HEK293 (cell line): ENCODE results near the gene CNN2.

Source experiments
- CTCF ChIA-PET: fragments of 350-600 bp; formaldehyde crosslinking; extraction: SDS; loops from one replicate; lab custom pipeline; 2021; ENCODE audit warnings: antibody characterized with exemption; lab: Yijun Ruan, JAX
- POLR2A ChIA-PET: fragments of 300-600 bp; formaldehyde crosslinking; extraction: SDS; loops from one replicate; lab custom pipeline; 2020; ENCODE audit warnings: antibody characterized with exemption, inconsistent platforms; lab: Yijun Ruan, JAX
- H3K27ac ChIP-seq: fragments of 200-500 bp; sonication (Bioruptor generic); 2 replicates; pipeline ENCODE4 v1.5.1; 2014; ENCODE audit warnings: low read depth, low read length, control low read depth, inconsistent platforms; ENCODE audit errors: extremely low read depth
- H3K36me3 ChIP-seq, 2 experiments: fragments of 200-500 bp in 1 of 2; sonication (Bioruptor generic) in 1 of 2; 1 replicate in 1 of 2; 2 replicates in 1 of 2; pipeline ENCODE4 v1.5.1; 2014 to 2017; ENCODE audit warnings: inconsistent platforms in 2 of 2, low read length in 2 of 2; ENCODE audit not compliant: control insufficient read depth in 2 of 2, insufficient read depth in 1 of 2
- H3K4me1 ChIP-seq: fragments of 200-500 bp; sonication (Bioruptor generic); 2 replicates; pipeline ENCODE4 v1.5.1; 2014; ENCODE audit warnings: mild to moderate bottlenecking, low read length, inconsistent platforms; ENCODE audit not compliant: control insufficient read depth, insufficient read depth
- H3K4me3 ChIP-seq: 2 replicates; pipeline ENCODE4 v1.5.1; 2011; ENCODE audit warnings: low read depth, mild to moderate bottlenecking, control low read depth, low read length, moderate library complexity
- H3K9me3 ChIP-seq: fragments of 200-500 bp; sonication (Bioruptor generic); 2 replicates; pipeline ENCODE4 v1.5.1; 2014; ENCODE audit warnings: low read depth, low read length, inconsistent platforms; ENCODE audit not compliant: control insufficient read depth, insufficient read depth
- ATF2 ChIP-seq: fragments of 450-650 bp; formaldehyde crosslinking; IDR thresholded peaks from 2 replicates; pipeline ENCODE4 v1.5.1; 2016; ENCODE audit warnings: missing biosample characterization, missing genetic modification characterization, low read depth
- ELK4 ChIP-seq: IDR thresholded peaks from 2 replicates; pipeline ENCODE4 v1.6.1; 2011; ENCODE audit warnings: mild to moderate bottlenecking, low read depth, low read length, borderline replicate concordance
- KLF17 ChIP-seq: fragments of 450-650 bp; formaldehyde crosslinking; IDR thresholded peaks from 2 replicates; pipeline ENCODE4 v1.5.1; 2016; ENCODE audit warnings: missing biosample characterization, missing genetic modification characterization
- PRDM10 ChIP-seq: fragments of 450-650 bp; formaldehyde crosslinking; IDR thresholded peaks from 2 replicates; pipeline ENCODE4 v1.5.1; 2016; ENCODE audit warnings: missing biosample characterization, missing genetic modification characterization
- REPIN1 ChIP-seq: fragments of 450-650 bp; formaldehyde crosslinking; IDR thresholded peaks from 2 replicates; pipeline ENCODE4 v1.5.1; 2017; ENCODE audit warnings: missing biosample characterization, missing genetic modification characterization, low read depth
- SP3 ChIP-seq: fragments of 450-650 bp; formaldehyde crosslinking; IDR thresholded peaks from 2 replicates; pipeline ENCODE4 v1.5.1; 2016; ENCODE audit warnings: missing biosample characterization, missing genetic modification characterization
- YY1 ChIP-seq: fragments of 450-650 bp; formaldehyde crosslinking; IDR thresholded peaks from 2 replicates; pipeline ENCODE4 v1.5.1; 2018; ENCODE audit warnings: missing biosample characterization, missing genetic modification characterization
- ZBTB26 ChIP-seq: fragments of 450-650 bp; formaldehyde crosslinking; optimal IDR thresholded peaks from 2 replicates; pipeline ENCODE3; 2016; ENCODE audit warnings: missing biosample characterization, mild to moderate bottlenecking, missing genetic modification characterization
- ZBTB44 ChIP-seq: fragments of 450-650 bp; IDR thresholded peaks from 2 replicates; pipeline ENCODE4 v1.5.1; 2018; ENCODE audit warnings: missing biosample characterization, mild to moderate bottlenecking, missing genetic modification characterization
- ZFHX2 ChIP-seq: fragments of 450-650 bp; formaldehyde crosslinking; conservative IDR thresholded peaks from 2 replicates; pipeline ENCODE4 v1.5.1; 2016; ENCODE audit warnings: missing biosample characterization, missing genetic modification characterization
- ZNF157 ChIP-seq: fragments of 450-650 bp; formaldehyde crosslinking; IDR thresholded peaks from 2 replicates; pipeline ENCODE4 v1.5.1; 2016; ENCODE audit warnings: missing biosample characterization, missing genetic modification characterization
- ZNF18 ChIP-seq: fragments of 450-650 bp; formaldehyde crosslinking; IDR thresholded peaks from 2 replicates; pipeline ENCODE4 v1.5.1; 2016; ENCODE audit warnings: missing biosample characterization, missing genetic modification characterization
- ZNF26 ChIP-seq: fragments of 450-650 bp; formaldehyde crosslinking; IDR thresholded peaks from 2 replicates; pipeline ENCODE4 v1.5.1; 2016; ENCODE audit warnings: missing biosample characterization, missing genetic modification characterization
- ZNF398 ChIP-seq: fragments of 450-650 bp; formaldehyde crosslinking; IDR thresholded peaks from 2 replicates; pipeline ENCODE4 v1.5.1; 2017; ENCODE audit warnings: missing biosample characterization, missing genetic modification characterization
- ZNF416 ChIP-seq: fragments of 450-650 bp; formaldehyde crosslinking; IDR thresholded peaks from 2 replicates; pipeline ENCODE4 v1.5.1; 2016; ENCODE audit warnings: missing biosample characterization, missing genetic modification characterization
- ZNF544 ChIP-seq: fragments of 450-650 bp; formaldehyde crosslinking; IDR thresholded peaks from 2 replicates; pipeline ENCODE4 v1.5.0; 2017; ENCODE audit warnings: missing biosample characterization, missing genetic modification characterization
- ZNF623 ChIP-seq: fragments of 450-650 bp; formaldehyde crosslinking; IDR thresholded peaks from 2 replicates; pipeline ENCODE4 v1.5.1; 2016; ENCODE audit warnings: missing biosample characterization, missing genetic modification characterization
- ZNF629 ChIP-seq: fragments of 450-650 bp; formaldehyde crosslinking; IDR thresholded peaks from 2 replicates; pipeline ENCODE4 v1.5.1; 2017; ENCODE audit warnings: missing biosample characterization, missing genetic modification characterization
- ZNF747 ChIP-seq: fragments of 450-650 bp; formaldehyde crosslinking; IDR thresholded peaks from 2 replicates; pipeline ENCODE4 v1.5.1; 2016; ENCODE audit warnings: missing biosample characterization, missing genetic modification characterization
- ZNF830 ChIP-seq: fragments of 450-650 bp; IDR thresholded peaks from 2 replicates; pipeline ENCODE4 v1.5.0; 2018; ENCODE audit warnings: missing biosample characterization, missing genetic modification characterization, low read depth, mild to moderate bottlenecking, moderate library complexity

The CNN2 gene

GRCh38 chr19:996051-996838, 30.2 kb upstream of the CNN2 start:
- peaks cover 7% of the 10 kb centered on the region for H3K4me1 ChIP-seq
- POLR2A ChIA-PET, result interaction anchor here (0.5 to 3.1 kb wide), 5 partner anchors 9 to 947 kb away, joined by 3 to 15 read pairs (median 3); partner anchors contain the start of gene WDR18
- CTCF ChIA-PET, result interaction anchor here (0.6 to 2.0 kb wide), 6 partner anchors 12 to 248 kb away, joined by 3 to 16 read pairs (median 4); partner anchors contain the start of gene WDR18
- H3K4me3 ChIP-seq, result peak overlapping the region; percentile 14
- no peaks in the 10 kb centered on the region for H3K9me3 ChIP-seq
- H3K27ac ChIP-seq, result no peak overlapping the region
- H3K36me3 ChIP-seq, result peaks cover 0 to 27% of the 10 kb centered on the region in 2 experiments; a peak in 1 of 3 replicates
- TF ChIP-seq ZNF416 (no peak; the same call in 1 of the 2 replicates), ATF2 (tag by site-specific recombination) (peak; percentile 100), ZNF18 (tag by site-specific recombination) (peak; percentile 74), ELK4 (no peak), PRDM10 (tag by site-specific recombination) (peak; percentile 75), ZNF544 (tag by site-specific recombination) (no peak), ZNF26 (no peak), ZFHX2 (tag by site-specific recombination) (peak; percentile 84), YY1 (tag by site-specific recombination) (no peak), ZNF623 (peak; percentile 22), ZNF830 (no peak), ZNF157 (no peak), ZBTB26 (tag by site-specific recombination) (peak; percentile 83), ZBTB44 (tag by site-specific recombination) (no peak), SP3 (tag by site-specific recombination) (peak; percentile 58), ZNF747 (tag by site-specific recombination) (no peak), REPIN1 (tag by site-specific recombination) (0 out of 2 replicates have a peak, but pooled peaks have one; percentile 26), KLF17 (peak; percentile 100), ZNF629 (peak; percentile 99), ZNF398 (peak; percentile 68)
